ENCODE measurements around the gene DEFB129.
"Not testable (repeated sequence)": the region's sequence is repeated elsewhere in the genome, so short reads cannot be mapped to it uniquely, and the experiment has no call there.

DEFB129 gene, protein sequence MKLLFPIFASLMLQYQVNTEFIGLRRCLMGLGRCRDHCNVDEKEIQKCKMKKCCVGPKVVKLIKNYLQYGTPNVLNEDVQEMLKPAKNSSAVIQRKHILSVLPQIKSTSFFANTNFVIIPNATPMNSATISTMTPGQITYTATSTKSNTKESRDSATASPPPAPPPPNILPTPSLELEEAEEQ

DNA sequence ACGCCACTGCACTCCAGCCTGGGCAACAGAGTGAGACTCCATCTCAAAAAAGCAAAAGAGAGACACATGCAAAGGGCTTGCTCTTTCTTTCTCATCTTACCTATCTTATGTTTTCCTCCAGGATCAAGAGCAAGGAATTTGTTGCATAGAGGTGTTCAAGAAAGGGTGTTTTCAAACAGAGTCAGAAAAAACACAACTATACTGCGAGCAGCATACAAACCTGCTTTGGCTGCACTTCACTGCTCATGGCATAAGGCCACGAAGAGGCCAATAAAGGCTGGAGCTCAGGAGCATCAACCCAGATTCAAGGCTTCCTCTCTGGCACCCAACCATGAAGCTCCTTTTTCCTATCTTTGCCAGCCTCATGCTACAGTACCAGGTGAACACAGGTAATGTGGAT lies at the start of gene DEFB129:
TSS of gene DEFB129 (plus strand) at position 301 of the 400 bp plus-strand sequence. CDS start at position 332, 31 bp downstream.
- DNase-seq, result no peak

DNA sequence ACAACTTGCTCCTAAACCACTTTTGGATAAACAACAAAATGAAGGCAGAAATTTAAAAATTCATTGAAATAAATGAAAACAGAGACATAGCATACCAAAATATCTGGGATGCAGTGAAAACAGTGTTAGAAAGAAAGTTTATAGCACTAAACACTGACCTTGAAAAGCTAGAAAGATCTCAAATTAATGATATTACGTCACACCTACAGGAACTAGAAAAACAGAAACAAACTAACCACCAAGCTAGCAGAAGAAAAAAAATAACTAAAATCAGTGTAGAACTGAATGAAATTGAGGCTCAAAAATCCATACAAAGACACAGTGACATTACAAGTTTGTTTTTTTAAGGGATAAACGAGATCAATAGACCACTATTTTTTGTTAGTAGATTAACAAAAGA lies 42.8 kb upstream of the DEFB129 start:
- DNase-seq, result no peak

DNA sequence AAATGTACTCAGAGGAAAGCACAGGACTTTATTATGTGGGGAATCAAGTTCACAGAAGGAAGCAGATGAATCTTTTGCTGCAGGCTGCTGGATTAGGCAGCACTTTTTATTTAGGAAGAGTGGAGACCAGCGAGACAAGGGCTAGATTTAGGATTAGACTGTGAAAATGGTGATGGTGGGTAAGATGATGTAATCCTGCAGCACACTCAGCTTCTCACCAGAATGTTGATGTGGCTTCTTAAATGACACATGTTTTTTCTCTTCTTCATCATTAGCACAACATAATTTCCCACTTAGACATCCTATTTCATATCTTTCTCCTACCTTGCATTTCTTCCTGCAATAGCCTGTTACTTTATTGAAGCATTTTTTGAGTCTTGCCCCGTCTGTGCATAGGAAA lies 39.3 kb upstream of the DEFB129 start:
- no peak for DNase-seq

DNA sequence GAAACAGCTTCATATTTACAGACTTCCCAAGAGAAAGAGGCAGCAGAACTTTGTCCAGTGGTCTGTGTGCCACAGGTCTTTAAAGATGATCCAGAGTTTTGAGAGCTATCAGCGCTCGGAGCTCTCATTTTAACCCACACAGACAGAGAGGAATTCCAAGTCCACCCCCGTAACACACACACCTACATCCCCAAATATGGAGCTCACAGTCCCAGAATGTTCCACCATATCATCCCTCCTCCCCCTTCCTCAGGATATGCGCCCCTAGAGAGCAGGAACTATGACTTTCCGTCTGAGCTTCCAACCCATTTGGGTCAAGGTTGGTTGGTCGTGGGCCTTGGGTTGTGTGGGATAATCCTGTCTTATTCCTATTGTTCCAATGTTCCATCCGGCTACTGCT lies 37.4 kb upstream of the DEFB129 start, which contains the start of gene DEFB128:
TSS of gene DEFB128 (minus strand) at position 101 of the 400 bp plus-strand sequence. CDS start at position 13, 88 bp downstream.
- DNase-seq, result no peak

DNA sequence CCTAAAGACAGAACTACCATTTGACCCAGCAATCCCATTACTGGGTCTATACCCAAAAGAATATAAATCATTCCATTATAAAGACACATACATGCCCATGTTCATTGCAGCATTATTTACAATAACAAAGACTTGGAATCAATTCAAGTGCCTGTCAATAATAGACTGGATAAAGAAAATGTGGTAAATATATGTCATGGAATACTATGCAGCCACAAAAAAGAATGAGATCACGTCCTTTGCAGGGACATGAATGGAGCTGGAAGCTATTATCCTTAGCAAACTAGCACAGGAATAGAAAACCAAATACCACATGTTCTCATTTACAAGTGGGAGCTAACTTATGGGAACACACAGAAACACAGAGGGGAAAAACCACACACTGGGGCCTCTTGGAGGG lies 28.8 kb upstream of the DEFB129 start:
- no peak for DNase-seq

DNA sequence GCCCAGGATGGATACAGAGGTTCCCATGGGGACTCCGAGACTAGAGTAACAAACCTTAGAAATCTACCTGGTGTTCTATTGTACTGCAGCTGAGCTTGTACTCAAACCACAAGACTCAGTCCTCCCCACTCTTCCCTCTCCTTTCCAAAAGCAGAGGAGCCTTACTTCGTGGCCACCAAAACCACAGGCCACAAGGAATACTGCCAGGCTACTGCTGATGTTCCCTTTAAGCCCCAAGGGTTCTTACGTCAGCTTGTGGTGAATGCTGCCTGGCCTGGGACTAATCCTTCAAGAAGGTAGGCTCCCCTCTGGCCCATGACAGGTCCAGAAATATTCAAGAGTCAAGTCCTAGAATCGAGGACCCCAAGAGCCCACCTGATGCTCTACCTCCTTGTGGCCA lies 27.1 kb upstream of the DEFB129 start:
- no peak for DNase-seq

DNA sequence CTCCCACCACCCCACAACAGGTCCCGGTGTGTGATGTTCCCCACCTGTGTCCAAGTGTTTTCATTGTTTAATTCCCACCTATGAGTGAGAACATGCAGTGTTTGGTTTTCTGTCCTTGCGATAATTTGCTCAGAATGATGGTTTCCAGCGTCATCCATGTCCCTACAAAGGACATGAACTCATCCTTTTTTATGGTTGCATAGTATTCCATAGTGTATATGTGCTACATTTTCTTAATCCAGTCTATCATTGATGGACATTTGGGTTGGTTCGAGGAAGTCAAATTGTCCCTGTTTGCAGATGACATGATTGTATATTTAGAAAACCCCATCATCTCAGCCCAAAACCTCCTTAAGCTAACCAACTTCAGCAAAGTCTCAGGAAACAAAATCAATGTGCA lies 23.4 kb upstream of the DEFB129 start:
- DNase-seq, result not testable (repeated sequence)

DNA sequence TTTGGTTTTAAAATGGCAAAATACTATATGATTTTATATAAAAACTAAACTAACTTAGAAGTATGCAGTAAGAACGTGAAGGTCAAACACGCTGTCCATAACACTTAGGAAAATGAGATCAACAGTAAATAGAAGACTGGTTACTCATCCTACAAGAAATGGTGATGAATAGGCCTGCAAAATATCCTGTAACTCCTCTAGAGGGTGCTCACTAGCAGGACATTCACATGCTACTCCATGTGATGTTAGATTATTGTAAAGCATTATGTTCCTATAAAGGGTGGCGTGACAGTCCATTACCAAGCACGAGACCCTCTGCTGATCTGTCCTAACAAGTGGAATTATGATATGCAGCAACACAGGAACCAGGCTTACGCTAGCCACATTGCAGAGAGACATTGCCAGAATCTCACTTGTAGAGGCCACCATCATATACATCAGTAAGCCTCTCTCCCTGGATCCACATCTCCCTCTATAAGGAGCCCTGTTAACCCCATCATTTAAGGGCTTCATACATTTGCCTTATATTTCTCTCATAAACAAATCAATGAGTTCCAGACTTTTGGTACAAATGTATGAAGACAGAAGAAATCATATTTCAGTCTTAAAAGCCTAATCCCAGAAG lies 18.0 kb upstream of the DEFB129 start:
- no peak for DNase-seq

DNA sequence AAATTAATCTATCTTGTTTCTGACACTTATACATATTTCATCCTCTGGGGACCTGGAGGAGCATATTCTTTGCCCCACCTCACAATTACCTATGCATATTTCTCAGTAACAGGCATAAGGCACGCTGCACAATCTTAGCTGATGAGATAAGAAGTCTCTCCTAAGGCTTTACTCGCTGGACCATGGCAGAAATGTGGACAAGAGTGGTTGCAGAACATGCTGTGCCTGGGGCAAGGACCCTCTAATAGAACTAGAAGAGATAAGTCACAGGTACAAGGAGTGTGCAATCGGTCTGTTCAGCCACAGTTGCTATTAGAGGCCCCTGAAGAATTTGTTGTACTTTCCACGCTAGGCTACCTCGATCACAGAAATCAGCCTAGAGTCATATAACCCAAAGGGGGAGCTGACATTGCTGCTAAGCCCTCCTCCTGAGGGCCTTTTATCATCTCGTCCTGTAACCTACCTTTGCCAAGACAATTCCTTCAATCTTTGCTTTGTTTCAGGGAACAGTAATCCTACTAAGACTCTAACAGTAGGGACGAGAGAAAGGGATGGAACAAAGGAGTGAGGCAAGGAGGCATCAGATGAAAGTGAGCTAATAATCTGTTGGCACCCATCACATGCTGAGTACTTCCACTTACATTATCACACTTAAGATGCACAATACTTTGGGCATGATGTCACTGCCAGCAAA lies 16.1 kb upstream of the DEFB129 start:
- DNase-seq, result no peak

DNA sequence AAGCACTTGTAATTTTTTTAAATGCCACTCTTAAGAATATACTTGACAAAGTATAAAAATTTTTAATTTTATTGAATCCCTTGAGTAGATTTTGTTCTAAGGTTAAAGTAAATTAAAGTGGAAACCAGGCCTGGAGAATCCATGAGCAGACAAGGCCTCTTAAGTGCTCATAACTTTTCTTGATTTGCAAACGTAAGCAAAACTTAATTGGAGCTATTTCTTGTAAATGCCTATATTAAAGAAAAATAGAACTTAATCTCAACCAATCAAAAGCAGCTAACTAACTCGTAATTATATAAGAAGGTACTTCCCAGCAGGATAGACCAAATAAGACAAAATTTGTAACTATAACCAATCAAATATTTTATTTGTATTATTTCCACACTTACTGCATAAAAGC lies 12.7 kb upstream of the DEFB129 start:
- no peak for DNase-seq

DNA sequence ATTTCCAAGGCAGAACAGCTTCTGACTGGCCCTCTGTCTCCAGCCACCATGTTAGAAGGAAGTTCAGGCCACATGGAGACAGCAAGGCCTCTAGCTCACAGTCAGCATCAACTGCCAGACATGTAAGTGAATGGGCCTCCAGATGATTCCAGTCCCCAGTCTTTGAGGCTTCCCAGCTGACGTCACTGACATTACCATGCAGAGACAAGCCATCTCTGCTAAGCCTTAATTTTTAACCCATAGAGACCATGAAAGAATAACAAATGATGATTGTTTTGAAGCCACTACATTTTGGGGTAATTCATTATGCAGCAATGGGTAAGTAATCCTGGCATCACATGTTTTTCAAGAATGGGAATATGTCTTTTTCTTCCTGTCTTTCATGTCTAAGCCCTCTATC lies 11.3 kb upstream of the DEFB129 start:
- no peak for DNase-seq

DNA sequence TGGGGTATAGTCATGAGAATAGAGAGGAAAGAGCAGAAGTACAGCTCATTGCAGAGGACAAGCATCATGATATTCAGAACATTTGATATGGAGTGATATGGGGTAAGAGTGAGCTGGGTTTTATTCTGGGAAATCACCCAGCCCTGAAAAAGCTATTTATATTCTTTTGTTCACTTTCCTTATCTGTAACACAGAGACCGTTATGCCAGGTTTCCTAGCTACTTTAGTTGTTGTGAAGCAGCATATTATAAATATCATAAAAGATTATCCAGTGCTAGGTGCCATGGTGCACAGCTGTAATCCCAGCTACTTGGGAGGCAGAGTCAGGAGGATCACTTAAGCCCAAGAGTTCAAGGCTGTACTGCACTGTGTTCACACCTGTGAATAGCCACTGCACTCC lies 9.8 kb upstream of the DEFB129 start:
- DNase-seq, result no peak

DNA sequence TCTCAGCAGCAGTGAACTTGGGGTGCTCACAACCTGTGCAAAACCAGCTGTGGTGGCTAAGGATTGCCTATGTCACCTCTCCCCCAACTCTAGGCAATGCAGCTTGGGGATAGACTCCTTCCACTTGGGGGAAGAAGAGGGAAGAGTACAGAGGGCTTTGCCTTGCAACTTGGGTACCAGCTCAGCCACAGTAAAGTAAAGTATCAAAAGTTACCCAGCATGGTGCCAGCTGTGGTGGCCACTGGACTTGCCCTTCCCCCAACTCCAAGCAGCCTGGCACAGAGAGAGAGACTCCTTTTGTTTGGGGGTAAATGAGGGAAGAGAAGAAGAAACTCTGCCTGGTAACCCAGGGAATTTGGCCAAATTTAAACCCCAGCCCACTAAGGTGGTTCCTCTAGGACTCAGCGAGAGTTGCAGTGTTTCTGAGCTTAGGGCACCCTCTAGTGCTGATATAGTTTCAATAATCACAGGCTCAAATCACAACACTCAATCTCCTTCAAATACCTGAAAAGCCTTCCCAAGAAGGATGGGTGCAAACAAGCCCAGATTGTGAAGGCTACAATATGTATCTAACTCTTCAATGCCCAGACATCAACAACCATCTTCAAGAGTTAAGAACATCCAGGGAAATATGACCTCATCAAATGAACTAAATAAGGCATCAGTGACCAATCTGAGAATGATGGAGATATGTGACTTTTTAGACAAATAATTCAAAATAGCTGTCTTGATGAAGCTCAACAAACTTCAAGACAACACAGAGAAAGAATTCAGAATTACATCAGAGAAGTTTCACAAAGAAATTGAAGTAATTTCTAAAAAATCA lies 7.6 kb upstream of the DEFB129 start:
- DNase-seq, result no peak

DNA sequence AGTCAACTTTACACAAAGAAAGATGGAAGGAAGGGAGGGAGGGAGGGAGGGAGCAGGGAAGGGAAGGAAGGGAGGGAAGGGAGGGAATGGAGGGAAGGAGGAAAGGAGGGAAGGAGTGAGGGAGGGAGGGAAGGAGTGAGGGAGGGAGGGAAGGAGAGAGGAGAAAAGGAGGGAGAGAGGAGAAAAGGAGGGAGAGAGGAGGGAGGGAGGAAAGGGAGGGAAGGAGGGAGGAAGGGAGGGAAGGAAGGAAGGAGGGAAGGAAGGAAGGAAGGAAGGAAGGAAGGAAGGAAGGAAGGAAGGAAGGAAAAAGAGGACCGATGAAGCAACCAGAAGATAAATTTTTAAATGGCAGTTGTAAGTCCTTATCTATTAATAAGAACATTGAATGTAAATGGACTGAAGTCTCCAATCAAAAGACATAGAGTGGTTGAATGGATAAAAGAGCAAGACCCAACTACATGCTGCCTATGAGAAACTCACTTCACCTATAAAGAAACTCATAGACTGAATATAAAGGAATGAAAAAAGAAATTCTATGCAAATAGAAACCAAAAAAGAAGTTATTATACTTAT lies 5.7 kb upstream of the DEFB129 start:
- DNase-seq, result no peak

DNA sequence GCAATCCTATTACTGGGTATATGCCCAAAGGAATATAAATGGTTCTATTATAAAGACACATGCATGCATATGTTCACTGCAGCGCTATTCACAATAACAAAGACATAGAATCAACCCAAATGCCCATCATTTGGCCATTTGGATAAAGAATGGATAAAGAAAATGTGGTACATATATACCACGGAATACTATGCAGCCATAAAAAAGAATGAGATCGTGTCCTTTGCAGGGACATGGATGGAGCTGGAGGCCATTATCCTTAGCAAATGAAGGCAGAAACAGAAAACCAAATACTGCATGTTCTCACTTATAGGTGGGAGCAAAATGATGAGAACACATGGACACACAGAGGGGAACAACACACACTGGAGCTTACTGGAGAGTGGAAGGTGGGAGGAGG lies 1.2 kb upstream of the DEFB129 start:
- not testable (repeated sequence) for DNase-seq

DNA sequence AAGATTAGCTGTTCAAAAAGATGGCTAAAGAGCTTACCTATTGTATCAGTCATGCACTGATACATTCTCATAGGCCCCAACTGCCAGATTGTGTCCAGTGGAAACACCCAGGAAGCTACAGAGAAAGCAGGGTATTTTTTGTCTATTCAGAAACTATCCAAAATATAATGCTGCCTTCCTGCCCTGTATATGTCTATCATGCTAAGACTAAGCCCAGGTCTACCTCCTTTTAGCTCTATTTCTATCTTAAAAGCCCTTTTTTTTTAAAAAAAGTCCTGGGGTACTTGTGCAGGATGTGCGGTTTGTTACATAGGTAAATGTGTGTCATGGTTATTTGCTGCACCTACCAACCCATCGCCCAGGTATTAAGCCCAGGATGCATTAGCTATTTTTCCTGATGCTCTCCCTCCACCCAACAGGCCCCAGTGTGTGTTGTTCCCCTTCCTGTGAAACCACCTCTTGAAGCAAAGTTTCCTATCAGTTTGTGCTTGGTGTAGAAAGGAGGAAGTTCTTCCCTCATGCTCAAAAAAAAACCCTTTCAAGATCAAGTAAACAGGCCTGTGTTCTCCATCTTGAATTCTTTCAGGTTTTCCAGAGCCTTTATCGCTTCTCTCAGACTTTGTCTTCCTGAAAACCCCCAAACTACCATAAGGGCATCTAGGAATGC lies 514 bp downstream of the DEFB129 start:
- no peak for DNase-seq

DNA sequence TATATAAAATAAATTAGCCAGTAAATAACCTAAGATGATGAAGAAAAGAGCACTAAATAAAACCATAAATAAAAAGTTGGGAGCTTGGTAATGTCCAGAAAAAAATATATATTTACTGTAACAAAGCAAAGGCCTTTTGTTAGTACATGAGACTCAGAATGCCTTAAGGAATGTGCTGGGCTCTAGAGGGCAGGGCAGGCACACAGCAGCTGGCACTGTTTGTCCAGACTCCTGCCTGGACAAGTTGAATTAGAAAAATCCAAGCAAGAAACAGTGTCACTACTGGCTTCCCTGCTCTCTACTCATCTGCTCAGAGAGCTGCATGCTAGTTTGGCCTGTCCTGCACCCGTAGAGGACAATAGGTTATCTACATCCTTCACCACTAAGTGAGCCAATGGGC lies 8.8 kb downstream of the DEFB129 start:
- DNase-seq, result no peak

DNA sequence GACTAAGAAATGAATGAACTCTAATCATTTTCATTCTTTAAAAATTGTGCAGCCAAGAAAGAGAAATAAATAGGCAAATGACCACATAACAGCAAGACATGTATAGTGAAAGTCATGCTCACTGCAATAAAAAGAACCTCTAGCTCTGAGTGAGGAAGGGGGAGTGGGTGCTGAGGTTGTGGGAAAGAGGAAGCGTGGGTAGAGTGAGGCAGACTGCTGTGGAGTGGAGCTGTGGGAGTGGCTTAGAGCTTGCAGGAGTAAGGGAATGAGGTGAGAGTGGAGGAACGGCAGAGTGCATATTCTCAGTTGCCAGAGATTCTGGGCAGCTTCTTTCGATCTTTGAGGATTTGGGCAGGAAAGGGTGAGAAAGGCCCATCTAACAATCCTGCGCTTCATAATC lies 10.4 kb downstream of the DEFB129 start:
- DNase-seq, result no peak

DNA sequence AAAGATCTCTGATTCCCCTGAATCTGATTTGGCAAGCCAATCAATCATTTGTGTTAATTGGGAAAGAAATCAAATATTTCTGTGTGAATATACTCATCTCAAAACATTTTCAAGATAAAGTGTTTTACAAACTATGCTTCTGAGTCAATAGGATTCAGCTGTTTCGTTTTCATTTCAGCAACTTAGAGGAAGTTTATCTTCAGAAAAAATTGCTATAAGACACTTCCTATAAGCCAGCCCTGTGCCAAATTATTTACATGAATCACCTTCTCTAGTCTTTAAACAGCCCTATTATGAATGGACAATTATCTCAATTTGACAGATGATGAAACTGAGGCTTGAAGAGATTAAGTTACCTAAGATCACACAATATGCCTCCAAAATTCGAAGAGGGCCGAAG lies 10.9 kb downstream of the DEFB129 start:
- DNase-seq, result no peak

DNA sequence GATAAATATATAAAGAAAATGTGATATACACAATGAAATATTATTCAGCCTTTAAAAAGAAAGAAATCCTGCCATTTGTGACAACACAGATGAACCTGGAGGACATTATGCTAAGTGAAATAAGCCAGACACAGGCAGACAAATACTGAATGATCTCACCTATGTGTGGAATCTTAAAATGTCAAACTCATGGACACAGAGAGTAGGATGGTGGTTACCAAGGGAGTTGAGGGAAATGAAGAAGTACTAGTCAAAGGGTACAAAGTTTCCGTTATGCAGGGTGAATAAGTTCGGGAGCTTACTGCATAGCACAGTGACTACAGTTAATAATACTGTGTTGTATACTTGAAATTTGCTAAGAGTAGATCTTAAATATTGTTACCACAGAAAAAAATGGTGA lies 15.8 kb downstream of the DEFB129 start:
- DNase-seq, result no peak

DNA sequence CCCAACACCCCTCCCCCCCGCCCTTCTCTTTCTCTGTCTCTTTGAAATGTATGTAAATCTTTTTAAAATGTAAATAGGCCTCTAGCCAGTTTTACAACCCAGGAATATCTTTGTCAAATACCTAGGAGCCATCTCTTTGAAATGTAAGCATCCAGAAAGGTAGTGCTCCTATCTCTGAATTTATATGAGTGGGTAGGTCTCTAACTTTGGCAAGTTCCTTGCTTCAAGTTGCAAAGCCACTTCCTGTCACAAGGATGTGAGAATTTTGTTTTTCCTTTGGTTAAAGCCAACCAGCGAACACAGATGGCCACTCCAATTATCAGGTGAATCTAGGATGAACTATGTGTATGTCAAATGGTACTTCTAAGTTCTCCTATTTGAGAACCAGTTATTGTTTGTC lies 24.3 kb downstream of the DEFB129 start:
- no peak for DNase-seq

DNA sequence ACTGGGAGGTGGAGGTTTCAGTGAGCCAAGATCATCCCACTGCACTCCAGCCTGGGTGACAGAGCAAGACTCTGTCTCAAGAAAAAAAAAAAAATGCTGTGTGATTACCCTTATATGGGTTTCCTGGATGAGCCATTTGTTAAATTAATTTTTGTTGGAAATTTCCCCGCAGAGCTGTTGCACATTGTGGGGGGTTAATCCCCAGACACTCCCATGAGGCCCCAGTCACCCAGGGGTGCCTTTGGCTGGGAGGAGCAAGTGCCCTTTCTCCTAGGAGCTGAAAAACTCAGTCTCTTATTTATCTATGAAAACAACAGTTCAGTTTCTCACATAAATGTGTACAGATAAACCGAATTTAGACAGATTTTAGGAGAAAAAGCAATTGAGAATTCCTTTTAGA lies 25.7 kb downstream of the DEFB129 start:
- no peak for DNase-seq

DNA sequence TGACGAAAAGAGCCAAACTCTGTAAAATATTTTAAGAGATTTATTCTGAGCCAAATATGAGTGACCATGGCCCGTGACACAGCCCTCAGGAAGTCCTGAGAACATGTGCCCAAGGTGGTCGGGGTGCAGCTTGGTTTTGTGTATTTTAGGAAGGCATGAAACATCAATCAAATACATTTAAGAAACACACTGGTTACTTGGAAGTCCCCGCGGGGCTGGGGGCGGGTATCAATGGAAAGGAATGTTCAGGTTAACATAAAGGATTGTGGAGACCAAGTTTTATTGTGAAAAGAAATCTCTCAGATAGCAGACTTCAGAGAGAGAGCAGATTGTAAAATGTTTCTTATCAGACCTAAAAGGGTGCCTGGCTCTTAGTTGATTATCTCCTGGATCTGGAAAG lies 26.4 kb downstream of the DEFB129 start:
- DNase-seq, result not testable (repeated sequence)
